ENCODE results near the gene HGS.

Gene HGS

DNA sequence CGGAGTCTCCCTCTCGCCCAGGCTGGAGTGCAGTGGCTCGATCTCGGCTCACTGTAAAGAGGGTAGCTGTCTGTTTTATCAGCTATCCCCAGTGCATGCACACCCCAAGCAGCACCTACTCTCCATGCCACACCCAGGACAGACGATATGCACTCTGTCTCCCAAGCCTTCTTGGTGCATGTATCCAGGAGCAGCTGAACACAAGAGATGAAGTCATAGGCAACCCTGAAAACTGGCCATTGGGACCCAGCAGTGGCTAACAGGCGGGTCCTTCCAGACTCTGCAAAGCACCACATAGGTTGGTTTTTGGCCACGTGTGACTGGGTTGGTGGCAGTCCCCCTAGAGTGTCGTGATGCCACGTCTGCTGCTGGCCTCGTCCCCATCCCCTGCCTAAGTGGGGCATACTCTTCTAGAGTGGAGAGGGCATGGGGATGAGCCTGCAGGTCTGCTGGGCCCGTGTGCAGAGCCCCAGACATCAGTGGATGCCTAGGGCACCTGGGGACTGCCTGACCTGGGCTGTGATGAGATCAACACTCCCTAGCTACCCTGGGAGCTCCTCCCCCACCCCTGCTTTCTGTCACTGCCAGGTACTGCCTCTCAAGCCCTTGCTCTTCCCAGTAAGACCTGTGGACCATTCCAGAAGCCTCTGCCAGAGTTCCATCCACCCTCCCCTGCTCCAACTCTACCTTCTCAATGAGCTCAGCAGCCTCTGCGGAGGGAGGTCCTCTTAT is 36.8 kb upstream of the HGS start:
- peaks cover 18% of the 10 kb centered on the region for H3K27me3 ChIP-seq (ENCODE audit: control insufficient read depth, insufficient read depth, low read length)

DNA sequence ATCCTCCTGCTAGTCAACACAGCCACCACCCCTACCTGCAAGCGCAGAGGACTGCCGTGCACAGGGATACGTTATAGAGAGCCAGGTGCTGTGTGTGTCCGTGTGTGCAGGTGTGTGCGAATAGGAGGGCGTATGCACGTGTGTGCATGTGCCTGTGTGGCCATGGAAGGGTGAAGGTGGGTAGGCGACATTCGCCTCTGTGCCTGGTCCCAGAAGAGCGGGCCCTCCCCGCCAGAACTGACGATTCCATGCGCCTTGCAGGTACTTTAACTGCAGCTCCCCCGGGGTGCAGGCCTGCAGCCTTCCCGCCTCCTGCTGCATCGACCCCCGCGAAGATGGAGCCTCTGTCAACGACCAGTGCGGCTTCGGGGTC is 36.2 kb upstream of the HGS start:
- Histone ChIP-seq H3K4me1 (ENCODE audit: control insufficient read depth, insufficient read depth, low read length) (no peaks in the 10 kb centered on the region), H3K36me3 (ENCODE audit: control insufficient read depth, insufficient read depth, low read length) (no peaks in the 10 kb centered on the region), H3K9ac (ENCODE audit: low read length) (no peak overlapping the region), H3K27ac (ENCODE audit: low read depth, low read length) (no peak overlapping the region), H3K4me3 (ENCODE audit: low read length) (no peak overlapping the region), H3K27me3 (ENCODE audit: control insufficient read depth, insufficient read depth, low read length) (peaks cover 18% of the 10 kb centered on the region)

More for the DNA sequence above, 36.8 kb upstream of the HGS start:
- no peak overlapping the region for H3K9ac ChIP-seq (ENCODE audit: low read length)
- H3K4me3 ChIP-seq (ENCODE audit: low read length), result no peak overlapping the region
- H3K4me1 ChIP-seq (ENCODE audit: control insufficient read depth, insufficient read depth, low read length), result no peaks in the 10 kb centered on the region
- H3K36me3 ChIP-seq (ENCODE audit: control insufficient read depth, insufficient read depth, low read length), result no peaks in the 10 kb centered on the region
- H3K27ac ChIP-seq (ENCODE audit: low read depth, low read length), result no peak overlapping the region

DNA sequence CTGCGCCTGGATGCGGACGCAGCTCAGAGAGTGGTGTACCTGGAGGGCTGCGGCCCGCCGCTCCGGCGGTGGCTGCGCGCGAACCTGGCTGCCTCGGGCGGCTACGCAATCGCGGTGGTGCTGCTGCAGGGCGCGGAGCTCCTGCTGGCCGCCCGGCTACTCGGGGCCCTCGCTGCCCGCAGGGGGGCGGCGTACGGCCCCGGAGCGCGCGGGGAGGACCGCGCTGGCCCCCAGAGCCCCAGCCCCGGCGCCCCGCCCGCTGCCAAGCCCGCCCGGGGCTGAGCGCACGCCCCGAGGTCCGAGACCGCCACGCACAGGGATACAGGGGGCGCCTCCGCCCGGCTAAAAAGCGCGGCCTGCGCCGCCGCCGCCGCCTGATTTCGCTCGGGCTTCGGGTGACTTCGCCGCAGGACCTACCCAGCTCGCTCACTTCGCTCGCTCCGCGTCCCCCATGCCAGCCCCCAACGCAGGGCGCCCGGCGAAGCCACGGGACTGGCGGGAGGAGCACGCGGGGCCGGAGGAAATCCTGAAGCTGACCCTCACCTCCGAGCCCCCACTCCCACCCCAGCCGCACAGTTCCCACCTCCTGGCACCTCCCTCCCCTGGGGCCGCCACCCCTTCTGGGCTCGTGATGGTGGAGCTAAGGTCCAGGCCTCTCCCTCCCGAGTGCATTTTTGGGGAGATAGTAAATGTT is 35.7 kb upstream of the HGS start:
- H3K4me1 ChIP-seq (ENCODE audit: control insufficient read depth, insufficient read depth, low read length), result no peaks in the 10 kb centered on the region
- H3K9ac ChIP-seq (ENCODE audit: low read length), result no peak overlapping the region
- H3K36me3 ChIP-seq (ENCODE audit: control insufficient read depth, insufficient read depth, low read length), result no peaks in the 10 kb centered on the region
- no peak overlapping the region for H3K4me3 ChIP-seq (ENCODE audit: low read length)
- no peak overlapping the region for H3K27ac ChIP-seq (ENCODE audit: low read depth, low read length)
- H3K27me3 ChIP-seq (ENCODE audit: control insufficient read depth, insufficient read depth, low read length), result peaks cover 18% of the 10 kb centered on the region

DNA sequence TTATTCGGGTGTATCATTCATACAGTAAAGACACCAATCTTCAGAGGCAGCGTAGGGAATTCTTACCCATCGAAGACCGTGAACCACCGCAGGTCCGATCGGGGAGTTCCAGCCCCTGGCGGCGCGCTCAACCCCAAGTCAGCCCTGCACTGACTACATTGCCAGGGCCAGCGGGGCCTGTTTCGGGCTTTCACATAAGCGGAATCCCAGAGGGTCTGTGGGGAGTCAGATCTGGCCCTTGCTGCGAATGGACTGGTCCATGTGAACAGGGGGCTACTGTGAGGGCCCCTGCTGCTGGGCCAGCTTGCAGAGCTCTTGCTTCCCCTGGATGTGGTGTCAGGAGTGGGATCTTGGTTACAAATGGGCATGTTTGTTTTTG is 35.1 kb upstream of the HGS start:
- no peak overlapping the region for H3K27ac ChIP-seq (ENCODE audit: low read depth, low read length)
- H3K4me1 ChIP-seq (ENCODE audit: control insufficient read depth, insufficient read depth, low read length), result no peaks in the 10 kb centered on the region
- H3K4me3 ChIP-seq (ENCODE audit: low read length), result no peak overlapping the region
- H3K36me3 ChIP-seq (ENCODE audit: control insufficient read depth, insufficient read depth, low read length), result no peaks in the 10 kb centered on the region
- H3K27me3 ChIP-seq (ENCODE audit: control insufficient read depth, insufficient read depth, low read length), result peaks cover 18% of the 10 kb centered on the region
- no peak overlapping the region for H3K9ac ChIP-seq (ENCODE audit: low read length)

DNA sequence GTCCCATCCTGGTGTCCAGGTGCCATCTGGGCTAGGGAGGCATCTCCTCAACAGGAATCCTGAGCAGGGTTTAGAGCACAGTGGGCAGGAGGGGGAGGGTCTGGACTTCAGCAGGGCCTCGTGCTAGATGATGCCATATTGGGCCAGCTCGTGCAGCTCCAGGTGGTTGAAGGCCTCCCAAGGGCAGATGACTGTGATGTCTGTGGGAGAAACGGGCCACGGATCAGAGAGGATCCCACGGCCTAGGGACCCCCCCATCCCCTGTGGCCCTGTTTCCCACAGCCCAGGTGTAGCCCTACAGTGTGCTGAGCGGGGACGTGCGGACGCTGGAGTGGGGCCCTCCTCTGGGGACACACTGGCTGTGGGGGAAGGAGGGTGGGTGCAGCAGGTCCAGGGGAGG is 32.9 kb upstream of the HGS start:
- Histone ChIP-seq H3K27ac (ENCODE audit: low read depth, low read length) (no peak overlapping the region), H3K27me3 (ENCODE audit: control insufficient read depth, insufficient read depth, low read length) (peaks cover 18% of the 10 kb centered on the region), H3K4me3 (ENCODE audit: low read length) (no peak overlapping the region), H3K9ac (ENCODE audit: low read length) (no peak overlapping the region), H3K36me3 (ENCODE audit: control insufficient read depth, insufficient read depth, low read length) (no peaks in the 10 kb centered on the region), H3K4me1 (ENCODE audit: control insufficient read depth, insufficient read depth, low read length) (no peaks in the 10 kb centered on the region)

DNA sequence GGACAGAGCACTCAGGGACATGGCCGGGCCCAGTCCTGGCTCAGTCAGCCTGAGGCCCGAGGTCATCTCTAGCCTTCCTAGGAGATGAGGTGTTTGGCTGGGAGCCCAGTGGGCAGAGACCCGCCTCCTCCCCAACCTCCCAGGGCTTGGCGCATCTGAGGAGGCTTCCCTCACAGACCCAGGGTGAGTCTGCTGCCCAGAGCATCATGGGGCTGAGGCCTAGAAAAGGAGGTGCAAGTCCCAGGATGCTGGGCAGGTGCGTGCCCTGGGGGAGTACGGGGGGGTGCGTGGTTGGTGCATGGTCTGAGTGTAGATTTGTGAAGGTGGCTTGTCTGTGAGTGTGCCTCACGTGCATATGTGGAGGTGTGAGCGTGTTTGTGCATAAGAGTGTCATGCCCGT is 32.1 kb upstream of the HGS start:
- Histone ChIP-seq H3K9ac (ENCODE audit: low read length) (no peak overlapping the region), H3K4me3 (ENCODE audit: low read length) (no peak overlapping the region), H3K27me3 (ENCODE audit: control insufficient read depth, insufficient read depth, low read length) (peaks cover 18% of the 10 kb centered on the region), H3K27ac (ENCODE audit: low read depth, low read length) (no peak overlapping the region), H3K4me1 (ENCODE audit: control insufficient read depth, insufficient read depth, low read length) (no peaks in the 10 kb centered on the region), H3K36me3 (ENCODE audit: control insufficient read depth, insufficient read depth, low read length) (no peaks in the 10 kb centered on the region)

DNA sequence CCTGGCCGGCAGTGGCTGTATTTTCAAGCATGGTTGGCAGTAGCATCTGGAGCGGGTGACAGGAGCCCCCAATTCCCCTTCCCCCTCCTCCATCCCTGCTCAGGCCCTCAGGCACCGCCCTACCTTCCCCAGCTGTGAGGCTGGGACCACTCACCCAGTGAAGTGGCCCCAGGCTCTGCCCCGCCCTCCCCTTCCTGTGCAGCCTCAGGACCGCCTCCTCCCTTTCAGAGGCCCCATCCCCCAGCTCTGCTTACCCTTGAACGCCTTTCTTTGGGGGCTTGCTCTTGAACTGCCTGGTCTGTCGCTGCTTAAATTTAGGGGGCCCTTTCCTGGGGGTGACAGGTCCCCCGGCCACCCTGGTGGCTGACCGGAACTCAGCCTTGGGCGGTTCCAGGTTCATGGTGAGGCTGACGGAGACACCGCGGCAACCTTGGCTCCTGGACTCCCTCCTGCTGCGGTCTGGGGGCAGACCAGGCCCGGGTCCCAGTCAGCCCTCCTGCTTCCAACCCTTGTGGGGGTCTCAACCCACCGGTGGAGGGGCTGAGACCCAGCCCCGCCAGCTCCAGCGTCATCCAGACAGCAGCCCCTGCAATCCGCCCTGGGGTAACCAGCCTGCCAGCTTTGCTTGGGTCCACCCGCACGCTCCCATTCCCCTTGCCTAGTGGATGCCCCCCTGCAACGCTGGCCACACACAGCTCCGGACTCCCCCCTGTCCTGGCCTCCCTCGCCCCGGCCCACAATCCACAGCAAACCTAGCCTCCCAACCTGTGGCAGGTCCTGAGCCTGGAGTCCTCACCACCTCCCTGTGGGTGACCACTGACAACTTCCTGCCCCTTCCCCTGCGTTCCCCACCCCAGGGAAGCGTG is 30.7 kb upstream of the HGS start:
- Histone ChIP-seq H3K4me1 (ENCODE audit: control insufficient read depth, insufficient read depth, low read length) (no peaks in the 10 kb centered on the region), H3K9ac (ENCODE audit: low read length) (no peak overlapping the region), H3K27ac (ENCODE audit: low read depth, low read length) (no peak overlapping the region), H3K4me3 (ENCODE audit: low read length) (no peak overlapping the region), H3K27me3 (ENCODE audit: control insufficient read depth, insufficient read depth, low read length) (peaks cover 11% of the 10 kb centered on the region), H3K36me3 (ENCODE audit: control insufficient read depth, insufficient read depth, low read length) (no peaks in the 10 kb centered on the region)

DNA sequence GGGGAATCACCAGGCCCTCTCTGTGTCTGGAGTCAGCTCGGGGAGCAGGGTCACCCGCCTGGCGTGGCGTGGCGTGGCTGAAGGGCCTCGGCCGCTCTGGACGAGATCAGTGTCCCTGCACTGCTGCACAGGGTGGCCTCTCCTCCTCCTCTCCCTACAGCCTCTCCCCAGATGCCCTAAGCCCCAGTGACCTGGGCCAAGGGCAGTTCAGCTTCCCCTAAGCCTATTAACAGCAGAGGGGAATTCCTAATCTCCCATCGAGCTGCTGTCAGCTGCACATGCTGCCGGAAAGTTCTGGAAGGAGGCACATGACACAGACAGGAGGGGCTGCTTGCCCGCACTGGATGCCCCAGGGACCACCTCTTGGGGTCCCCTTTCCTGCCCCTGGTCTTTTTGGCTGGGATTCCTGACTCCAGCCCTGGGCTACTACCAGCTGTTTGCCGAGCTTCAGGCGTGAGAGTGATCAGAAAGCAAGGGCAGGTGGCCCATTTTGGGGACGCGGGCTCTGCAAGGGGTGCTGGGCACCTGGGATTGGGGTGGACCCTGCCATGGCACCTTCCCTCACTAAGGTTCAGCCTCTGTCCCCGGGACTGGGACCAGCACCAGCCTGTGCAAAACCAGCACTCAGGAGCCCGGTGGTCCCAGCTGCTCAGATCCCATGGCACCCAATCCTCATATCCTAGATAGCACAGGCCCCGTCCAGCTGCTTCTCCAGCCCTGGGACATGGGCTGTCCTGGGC is 28.3 kb upstream of the HGS start:
- H3K4me3 ChIP-seq (ENCODE audit: low read length), result no peak overlapping the region
- H3K27me3 ChIP-seq (ENCODE audit: control insufficient read depth, insufficient read depth, low read length), result no peaks in the 10 kb centered on the region
- H3K4me1 ChIP-seq (ENCODE audit: control insufficient read depth, insufficient read depth, low read length), result no peaks in the 10 kb centered on the region

DNA sequence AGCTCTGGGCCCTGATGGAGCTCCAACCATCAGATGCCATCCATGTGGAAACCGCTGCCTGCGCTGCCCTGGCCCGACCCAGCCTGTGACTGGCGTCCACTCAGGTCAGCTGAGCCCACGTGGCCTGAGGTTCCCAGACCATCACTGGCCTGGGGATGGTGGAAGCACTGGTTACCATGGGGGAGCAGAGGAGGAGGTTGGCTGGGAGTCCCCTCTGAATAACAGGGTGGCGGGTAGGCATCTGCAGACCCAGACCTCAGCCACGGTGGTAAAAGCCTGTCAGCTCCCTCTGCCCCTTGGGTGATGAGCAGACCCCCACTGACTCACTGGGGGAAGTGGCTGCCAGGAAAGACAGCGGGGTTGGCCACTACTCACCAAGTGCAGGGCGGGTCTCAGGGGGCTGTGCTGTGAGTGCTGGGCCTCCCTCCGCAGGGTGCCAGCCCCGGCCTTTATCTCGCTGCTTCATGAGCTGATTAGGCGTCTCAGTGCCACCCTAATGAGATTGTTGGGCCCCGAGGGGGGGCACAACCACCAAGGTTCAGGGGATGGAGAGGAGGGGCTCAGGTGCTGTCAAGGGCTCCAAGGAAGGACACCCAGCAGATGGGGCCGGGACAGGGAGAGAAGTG is 27.6 kb upstream of the HGS start, which contains the start of gene PDE6G:
TSS of gene PDE6G (minus strand) at position 425 of the 626 bp plus-strand sequence. CDS start 3,237 bp downstream, outside the sequence.
- H3K9ac ChIP-seq (ENCODE audit: low read length), result no peak within 1 kb of the TSS
- no peak within 1 kb of the TSS for H3K4me3 ChIP-seq (ENCODE audit: low read length)
- H3K27ac ChIP-seq (ENCODE audit: low read depth, low read length), result no peak within 1 kb of the TSS

More for the DNA sequence above, 28.3 kb upstream of the HGS start:
- H3K9ac ChIP-seq (ENCODE audit: low read length), result no peak overlapping the region
- H3K36me3 ChIP-seq (ENCODE audit: control insufficient read depth, insufficient read depth, low read length), result no peaks in the 10 kb centered on the region
- H3K27ac ChIP-seq (ENCODE audit: low read depth, low read length), result no peak overlapping the region

DNA sequence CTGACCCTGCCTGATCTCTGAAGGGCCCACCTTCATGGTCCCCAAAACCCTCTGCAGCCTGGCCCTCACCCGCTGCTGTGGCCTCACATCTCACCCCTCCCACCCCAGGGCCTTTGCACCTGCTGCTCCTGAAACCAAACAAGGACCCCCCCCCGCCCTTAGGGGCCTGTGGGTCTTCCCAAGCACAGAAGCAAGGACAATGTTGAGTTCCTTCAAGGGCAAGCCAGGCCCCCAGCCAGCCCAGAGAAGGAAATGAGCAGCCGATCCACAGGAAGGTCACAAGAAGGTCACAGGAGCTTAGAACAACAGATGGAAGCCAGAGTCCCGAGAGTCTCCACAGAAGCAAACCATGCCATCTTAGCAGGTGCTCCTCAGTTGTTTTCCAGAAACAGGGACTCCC is 27.0 kb upstream of the HGS start:
- Histone ChIP-seq H3K4me3 (ENCODE audit: low read length) (no peak overlapping the region), H3K9ac (ENCODE audit: low read length) (no peak overlapping the region), H3K27me3 (ENCODE audit: control insufficient read depth, insufficient read depth, low read length) (no peaks in the 10 kb centered on the region), H3K4me1 (ENCODE audit: control insufficient read depth, insufficient read depth, low read length) (no peaks in the 10 kb centered on the region), H3K36me3 (ENCODE audit: control insufficient read depth, insufficient read depth, low read length) (no peaks in the 10 kb centered on the region), H3K27ac (ENCODE audit: low read depth, low read length) (no peak overlapping the region)

More for the DNA sequence above, 27.6 kb upstream of the HGS start, which contains the start of gene PDE6G:
- H3K36me3 ChIP-seq (ENCODE audit: control insufficient read depth, insufficient read depth, low read length), result no peaks in the 10 kb centered on the region
- no peaks in the 10 kb centered on the region for H3K27me3 ChIP-seq (ENCODE audit: control insufficient read depth, insufficient read depth, low read length)
- no peaks in the 10 kb centered on the region for H3K4me1 ChIP-seq (ENCODE audit: control insufficient read depth, insufficient read depth, low read length)

DNA sequence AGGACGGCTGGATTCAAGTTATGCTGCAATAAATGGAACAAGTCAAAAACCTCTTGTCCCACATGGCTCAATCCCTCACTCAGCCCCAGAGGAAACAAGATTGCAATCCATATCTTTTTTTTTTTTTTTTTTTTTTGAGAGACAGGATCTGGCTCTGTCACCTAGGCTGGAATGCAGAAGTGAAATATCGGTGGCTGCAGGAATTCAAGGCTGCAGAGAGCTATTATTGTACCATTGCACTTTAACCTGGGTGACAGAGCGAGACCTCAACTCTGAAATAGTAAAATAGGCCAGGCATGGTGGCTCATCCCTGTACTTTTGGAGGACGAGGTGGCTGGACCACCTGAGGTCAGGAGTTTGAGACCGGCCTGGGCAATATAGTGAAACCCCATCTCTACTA is 24.8 kb upstream of the HGS start:
- Histone ChIP-seq H3K4me1 (ENCODE audit: control insufficient read depth, insufficient read depth, low read length) (no peaks in the 10 kb centered on the region), H3K4me3 (ENCODE audit: low read length) (no peak overlapping the region), H3K9ac (ENCODE audit: low read length) (no peak overlapping the region), H3K27me3 (ENCODE audit: control insufficient read depth, insufficient read depth, low read length) (no peaks in the 10 kb centered on the region), H3K27ac (ENCODE audit: low read depth, low read length) (no peak overlapping the region), H3K36me3 (ENCODE audit: control insufficient read depth, insufficient read depth, low read length) (no peaks in the 10 kb centered on the region)

Measured in rectal smooth muscle tissue (tissue), 1 donor.